COLO668 (cell line): ENCODE results near the gene ICAM5.
"Not testable (repeated sequence)": the region's sequence is repeated elsewhere in the genome, so short reads cannot be mapped to it uniquely, and the experiment has no call there.

Experiments used
- DNase-seq: peaks from one replicate; lab custom pipeline; 2025; ENCODE audit not compliant: unreplicated experiment; lab: John Stamatoyannopoulos, UW

The ICAM5 gene

GRCh38 chr19:10289836-10290356, at the start of gene ICAM5:
ICAM5 (plus strand) TSS chr19:10289952; CDS start chr19:10290044, 92 bp downstream.
- DNase-seq, result peak; percentile 30

- DNase-seq, result not testable (repeated sequence)
These were observed 47.8 kb upstream of the ICAM5 start for GRCh38 chr19:10241826-10242449.

- DNase-seq, result no peak
These were observed 46.1 kb upstream of the ICAM5 start for GRCh38 chr19:10243606-10244005.

- DNase-seq, result no peak
These were observed 44.4 kb upstream of the ICAM5 start for GRCh38 chr19:10245189-10245939.

- no peak for DNase-seq
These were observed 43.2 kb upstream of the ICAM5 start for GRCh38 chr19:10246511-10246910.

GRCh38 chr19:10251792-10252694, 37.7 kb upstream of the ICAM5 start, which contains the start of gene MRPL4:
MRPL4 (plus strand) TSS chr19:10252214; CDS start chr19:10252254, 40 bp downstream.
- DNase-seq, result peak; percentile 96

- DNase-seq, result no peak
These were observed 37.0 kb upstream of the ICAM5 start for GRCh38 chr19:10252707-10253106.

- no peak for DNase-seq
These were observed 35.5 kb upstream of the ICAM5 start for GRCh38 chr19:10254244-10254643.

- no peak for DNase-seq
These were observed 34.4 kb upstream of the ICAM5 start for GRCh38 chr19:10255358-10255757.

GRCh38 chr19:10256551-10256950, 33.2 kb upstream of the ICAM5 start:
- no peak for DNase-seq

GRCh38 chr19:10256970-10257615, 32.7 kb upstream of the ICAM5 start:
- no peak for DNase-seq

GRCh38 chr19:10258080-10258710, 31.6 kb upstream of the ICAM5 start:
- no peak for DNase-seq

- DNase-seq, result peak; percentile 75
These were observed 30.4 kb upstream of the ICAM5 start for GRCh38 chr19:10259162-10259905.

GRCh38 chr19:10260141-10260584, 29.6 kb upstream of the ICAM5 start:
- DNase-seq, result no peak

GRCh38 chr19:10262771-10263170, 27.0 kb upstream of the ICAM5 start:
- DNase-seq, result no peak

- DNase-seq, result no peak
These were observed 23.0 kb upstream of the ICAM5 start for GRCh38 chr19:10266706-10267105.

- no peak for DNase-seq
These were observed 21.7 kb upstream of the ICAM5 start for GRCh38 chr19:10268071-10268470.

GRCh38 chr19:10269333-10270179, 20.2 kb upstream of the ICAM5 start:
- DNase-seq, result peak; percentile 70
